Neural progenitor cell (in vitro differentiated cells): ENCODE data around the gene ATG5. TPM values are rescaled to one million over a fixed set of nuclear protein-coding genes. Genes with fewer than 3 reads are reported as not detected.
"Not testable (repeated sequence)": the region's sequence is repeated elsewhere in the genome, so short reads cannot be mapped to it uniquely, and the experiment has no call there.

ENCODE experiments used
- DNase-seq: peaks from one replicate; pipeline ENCODE4 v3.0.0-alpha.2; 2016; ENCODE audit warnings: low spot score
- H2AFZ ChIP-seq: fragments of 200-600 bp; sonication (generic); replicated peaks from 2 replicates; pipeline ENCODE4 v1.6.1; 2016; ENCODE audit warnings: antibody characterized with exemption
- H3F3A ChIP-seq: fragments of 200-600 bp; sonication (generic); 2 replicates; pipeline ENCODE4 v1.6.1; 2016; ENCODE audit warnings: antibody characterized with exemption, low read depth
- H3K27ac ChIP-seq: fragments of 200-600 bp; sonication (generic); 2 replicates; pipeline ENCODE4 v1.5.1; 2016; ENCODE audit warnings: mild to moderate bottlenecking
- H3K27me3 ChIP-seq: fragments of 200-600 bp; sonication (generic); 2 replicates; pipeline ENCODE4 v1.6.1; 2016; ENCODE audit warnings: mild to moderate bottlenecking, moderate library complexity
- H3K36me3 ChIP-seq: fragments of 200-600 bp; sonication (generic); 2 replicates; pipeline ENCODE4 v1.5.1; 2016
- H3K4me1 ChIP-seq: fragments of 200-600 bp; sonication (generic); 2 replicates; pipeline ENCODE4 v1.6.1; 2016; ENCODE audit warnings: mixed run types
- H3K4me2 ChIP-seq: fragments of 200-600 bp; sonication (generic); 2 replicates; pipeline ENCODE4 v1.6.1; 2016
- H3K4me3 ChIP-seq: fragments of 200-600 bp; sonication (generic); 2 replicates; pipeline ENCODE4 v1.5.1; 2016
- H3K79me2 ChIP-seq: fragments of 200-600 bp; sonication (generic); 2 replicates; pipeline ENCODE4 v1.6.1; 2016; ENCODE audit warnings: low read depth
- H3K9ac ChIP-seq: fragments of 200-600 bp; sonication (generic); 2 replicates; pipeline ENCODE4 v1.6.1; 2016
- H3K9me3 ChIP-seq: fragments of 200-600 bp; sonication (generic); 2 replicates; pipeline ENCODE4 v1.5.1; 2016; ENCODE audit warnings: low read depth
- H4K20me1 ChIP-seq: fragments of 200-600 bp; sonication (generic); 2 replicates; pipeline ENCODE4 v1.6.1; 2016; ENCODE audit warnings: low read depth
- H3K27ac Mint-ChIP-seq: 3 replicates; pipeline ENCODE4 v1.8.0; 2021; ENCODE audit warnings: mixed read lengths
- H3K27me3 Mint-ChIP-seq: 2 replicates; pipeline ENCODE4 v1.8.0; 2022; ENCODE audit warnings: low read depth, mild to moderate bottlenecking, inconsistent platforms, moderate library complexity, mixed read lengths; ENCODE audit not compliant: insufficient read depth
- H3K36me3 Mint-ChIP-seq: 3 replicates; pipeline ENCODE4 v1.8.0; 2021; ENCODE audit warnings: mixed read lengths
- H3K4me1 Mint-ChIP-seq: 3 replicates; pipeline ENCODE4 v1.8.0; 2021; ENCODE audit warnings: mixed read lengths
- H3K4me3 Mint-ChIP-seq: 3 replicates; pipeline ENCODE4 v1.8.0; 2021; ENCODE audit warnings: mild to moderate bottlenecking, moderate library complexity, mixed read lengths
- H3K9me3 Mint-ChIP-seq: 3 replicates; pipeline ENCODE4 v1.8.0; 2020; ENCODE audit warnings: mixed read lengths
- CTCF ChIP-seq: fragments of 200-600 bp; sonication (generic); IDR thresholded peaks from 2 replicates; pipeline ENCODE4 v1.5.1; 2017; ENCODE audit warnings: antibody characterized with exemption, mild to moderate bottlenecking
- EZH2 ChIP-seq: fragments of 200-600 bp; sonication (generic); IDR thresholded peaks from 2 replicates; pipeline ENCODE4 v1.6.1; 2017; ENCODE audit warnings: antibody characterized with exemption, mild to moderate bottlenecking, moderate library complexity
- EZH2phosphoT487 ChIP-seq: fragments of 200-600 bp; sonication (generic); IDR thresholded peaks from 2 replicates; pipeline ENCODE4 v1.6.1; 2017; ENCODE audit warnings: antibody characterized with exemption
- total RNA-seq: library from RNA; depleted of rRNA; stranded (reverse); fragments of >200 nt; gene quantifications from 2 replicates; pipeline ENCODE4 v1.2.3, GENCODE V29; 2015; ENCODE audit warnings: low replicate concordance

ATG5 gene
- total RNA-seq, 1 donor from 2014 or later: 45.0 TPM

GRCh38 chr6:106154326-106154725 lies 171.2 kb downstream of the ATG5 start:
- no peaks in the 10 kb centered on the region for H3K27me3 Mint-ChIP-seq
- Histone ChIP-seq H3K9ac (no peak overlapping the region), H3K4me1 (peaks cover 11% of the 10 kb centered on the region), H3K4me2 (no peak overlapping the region), H3K36me3 (no peaks in the 10 kb centered on the region), H2AFZ (no peak overlapping the region), H3K27ac (no peak overlapping the region), H4K20me1 (no peaks in the 10 kb centered on the region), H3F3A (peaks cover 5% of the 10 kb centered on the region), H3K9me3 (no peaks in the 10 kb centered on the region), H3K4me3 (no peak overlapping the region), H3K79me2 (no peaks in the 10 kb centered on the region), H3K27me3 (no peaks in the 10 kb centered on the region)
- H3K4me3 Mint-ChIP-seq: no peak overlapping the region
- TF ChIP-seq EZH2 (no peak), EZH2phosphoT487 (no peak), CTCF (no peak)
- no peaks in the 10 kb centered on the region for H3K9me3 Mint-ChIP-seq
- H3K36me3 Mint-ChIP-seq: no peaks in the 10 kb centered on the region
- peaks cover 11% of the 10 kb centered on the region for H3K4me1 Mint-ChIP-seq
- H3K27ac Mint-ChIP-seq: no peak overlapping the region
- DNase-seq: no peak

- H3K36me3 Mint-ChIP-seq: no peaks in the 10 kb centered on the region
- H3K4me1 Mint-ChIP-seq: peaks cover 7% of the 10 kb centered on the region
- no peak overlapping the region for H3K4me2 ChIP-seq
These were observed 172.6 kb downstream of the ATG5 start for GRCh38 chr6:106152952-106153351.

GRCh38 chr6:106152476-106152875 lies 173.1 kb downstream of the ATG5 start:
- not testable (repeated sequence) for H4K20me1 ChIP-seq, H2AFZ ChIP-seq, H3K4me3 ChIP-seq, H3K4me2 ChIP-seq, H3K27ac Mint-ChIP-seq, H3K79me2 ChIP-seq, DNase-seq, H3K9me3 Mint-ChIP-seq, H3K4me1 Mint-ChIP-seq, H3K9me3 ChIP-seq, H3K27me3 Mint-ChIP-seq, H3K36me3 ChIP-seq, H3K27me3 ChIP-seq, H3K9ac ChIP-seq, H3K4me3 Mint-ChIP-seq, H3K36me3 Mint-ChIP-seq, H3K27ac ChIP-seq, H3F3A ChIP-seq
- peaks cover 11% of the 10 kb centered on the region for H3K4me1 ChIP-seq

More at GRCh38 chr6:106152952-106153351, 172.6 kb downstream of the ATG5 start:
- H3K27me3 Mint-ChIP-seq: no peaks in the 10 kb centered on the region
- Histone ChIP-seq H3K79me2 (no peaks in the 10 kb centered on the region), H3K27ac (no peak overlapping the region), H3K9me3 (no peaks in the 10 kb centered on the region), H3K4me3 (no peak overlapping the region), H3K9ac (no peak overlapping the region), H3F3A (peaks cover 5% of the 10 kb centered on the region), H2AFZ (no peak overlapping the region), H4K20me1 (no peaks in the 10 kb centered on the region), H3K27me3 (no peaks in the 10 kb centered on the region), H3K36me3 (no peaks in the 10 kb centered on the region), H3K4me1 (peaks cover 11% of the 10 kb centered on the region)
- H3K9me3 Mint-ChIP-seq: no peaks in the 10 kb centered on the region
- H3K27ac Mint-ChIP-seq: no peak overlapping the region
- DNase-seq: no peak
- TF ChIP-seq CTCF (no peak), EZH2 (no peak), EZH2phosphoT487 (no peak)
- H3K4me3 Mint-ChIP-seq: no peak overlapping the region

GRCh38 chr6:106149472-106150069 lies 176.0 kb downstream of the ATG5 start:
- Mint-ChIP-seq H3K9me3 (no peaks in the 10 kb centered on the region), H3K27me3 (no peaks in the 10 kb centered on the region), H3K4me1 (peaks cover 12% of the 10 kb centered on the region), H3K4me3 (no peak overlapping the region), H3K36me3 (no peaks in the 10 kb centered on the region), H3K27ac (no peak overlapping the region)
- Histone ChIP-seq H3F3A (no peaks in the 10 kb centered on the region), H3K4me3 (no peak overlapping the region), H3K4me2 (no peak overlapping the region), H3K4me1 (peaks cover 12% of the 10 kb centered on the region), H3K79me2 (no peaks in the 10 kb centered on the region), H3K27me3 (no peaks in the 10 kb centered on the region), H4K20me1 (no peaks in the 10 kb centered on the region), H3K9ac (no peak overlapping the region), H2AFZ (no peak overlapping the region), H3K36me3 (no peaks in the 10 kb centered on the region), H3K27ac (no peak overlapping the region), H3K9me3 (no peaks in the 10 kb centered on the region)
- TF ChIP-seq EZH2: no peak
- no peak for TF ChIP-seq CTCF
- no peak for TF ChIP-seq EZH2phosphoT487
- no peak for DNase-seq
